HL-60/S4 treated with retinoic acid at 250 ng/mL for 4 days and 3 days (cell line): ENCODE measurements around the gene CCDC87.
"Not testable (repeated sequence)": the region's sequence is repeated elsewhere in the genome, so short reads cannot be mapped to it uniquely, and the experiment has no call there.

ENCODE experiments used
- in situ Hi-C: fragments of 300-500 bp; cut with MboI; formaldehyde crosslinking; loops from 2 replicates; pipeline ENCODE4 v1.7.0; 2022; ENCODE audit warnings: low sequenced_read_pairs

Gene CCDC87

DNA sequence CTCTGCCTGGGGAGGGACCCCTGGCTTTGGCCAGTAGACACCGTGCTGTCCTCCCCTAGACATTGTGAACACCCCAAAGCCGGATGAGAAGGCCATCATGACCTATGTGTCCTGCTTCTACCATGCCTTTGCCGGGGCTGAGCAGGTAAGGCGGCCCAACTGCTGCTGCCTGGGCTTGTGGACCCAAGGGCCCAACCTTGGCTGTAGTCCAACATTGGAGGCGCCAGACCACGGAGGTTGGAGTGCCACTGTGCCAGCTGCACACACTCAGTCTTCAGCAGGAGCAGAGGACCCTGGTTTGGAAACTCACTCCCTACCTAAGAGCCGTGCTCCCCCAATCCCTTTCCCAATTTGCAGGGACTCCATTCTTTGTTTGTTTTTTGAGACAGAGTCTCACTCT, 36.8 kb downstream of the CCDC87 start:
- in situ Hi-C loops, result no loop called here

DNA sequence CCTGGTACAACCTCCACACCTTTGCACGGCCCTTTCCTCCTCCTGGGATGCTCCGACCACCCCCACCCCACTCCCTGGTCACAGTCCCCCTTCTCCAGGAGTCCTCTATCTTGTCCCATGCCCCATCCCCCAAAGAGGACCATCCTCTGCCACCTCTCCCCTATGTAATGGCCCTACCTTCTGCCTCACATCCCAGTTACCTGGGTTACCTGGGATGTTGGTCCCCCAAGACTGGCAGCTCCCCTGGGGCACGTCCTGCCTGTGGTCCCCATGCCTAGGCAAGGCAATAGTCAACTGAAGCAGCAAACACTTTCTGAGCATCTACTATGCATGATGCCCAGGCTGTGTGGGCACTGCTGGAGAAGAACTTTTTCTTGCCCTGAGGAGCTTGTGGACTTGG, 37.4 kb downstream of the CCDC87 start:
- in situ Hi-C loops, result no loop called here

DNA sequence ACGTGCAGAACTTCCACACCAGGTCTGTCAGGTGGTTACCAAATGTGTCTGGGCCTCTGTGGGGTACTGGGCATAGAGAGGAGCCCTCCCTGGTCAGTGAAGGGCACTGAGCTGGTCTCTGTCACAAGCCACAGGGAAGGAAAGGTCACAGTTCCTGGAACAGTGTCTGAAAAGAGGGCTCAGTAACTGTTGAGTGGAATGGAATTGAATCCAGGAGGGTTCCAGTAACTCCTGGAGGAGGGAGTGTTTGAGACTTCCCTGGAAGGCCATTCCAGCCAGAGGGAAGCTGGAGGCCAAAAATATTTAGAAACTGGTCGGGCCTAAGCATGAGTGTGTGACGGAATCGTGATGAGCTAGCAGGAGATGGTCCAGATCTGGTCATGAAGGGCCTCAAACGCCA, 38.3 kb downstream of the CCDC87 start:
- in situ Hi-C loops, result no loop called here

DNA sequence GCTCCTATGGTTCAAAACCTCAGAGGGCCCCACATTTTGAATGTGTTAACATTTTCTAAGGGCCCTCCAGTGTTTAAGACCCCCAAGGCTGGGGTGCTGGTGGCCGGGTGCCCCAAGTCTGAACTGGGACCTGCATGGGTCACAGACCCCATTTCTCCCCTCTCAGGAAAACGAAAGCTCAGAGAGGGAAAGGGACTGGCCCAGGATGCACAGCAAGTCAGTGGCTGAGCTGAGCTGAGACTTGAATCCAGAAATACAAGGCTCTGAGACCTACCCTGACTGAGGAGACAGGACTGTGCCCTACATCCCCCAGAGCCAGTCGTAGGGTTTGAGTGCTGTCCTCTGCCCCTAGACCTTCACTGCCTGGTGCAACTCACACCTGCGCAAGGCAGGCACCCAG, 42.0 kb downstream of the CCDC87 start:
- in situ Hi-C loops, result no loop called here

DNA sequence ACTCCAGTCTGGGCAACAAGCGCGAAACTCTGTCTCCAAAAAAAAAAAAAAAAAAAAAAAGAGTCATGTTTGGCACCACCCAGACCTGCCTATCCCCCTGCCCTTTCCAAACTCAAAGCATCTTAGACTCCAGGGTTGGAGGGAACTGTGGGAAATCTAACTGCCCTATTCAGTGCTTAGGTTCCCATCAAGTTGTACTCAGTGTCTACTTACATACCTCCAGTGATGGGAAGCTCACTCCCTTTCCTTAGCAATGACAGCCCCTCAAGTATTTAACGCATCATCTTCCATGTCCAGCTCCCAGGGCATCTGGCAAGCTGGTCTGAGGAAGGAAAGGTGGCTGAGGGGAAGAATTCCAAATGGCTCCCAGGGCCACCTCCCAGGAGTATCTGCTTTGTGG, 43.2 kb downstream of the CCDC87 start:
- in situ Hi-C loops, result no loop called here

DNA sequence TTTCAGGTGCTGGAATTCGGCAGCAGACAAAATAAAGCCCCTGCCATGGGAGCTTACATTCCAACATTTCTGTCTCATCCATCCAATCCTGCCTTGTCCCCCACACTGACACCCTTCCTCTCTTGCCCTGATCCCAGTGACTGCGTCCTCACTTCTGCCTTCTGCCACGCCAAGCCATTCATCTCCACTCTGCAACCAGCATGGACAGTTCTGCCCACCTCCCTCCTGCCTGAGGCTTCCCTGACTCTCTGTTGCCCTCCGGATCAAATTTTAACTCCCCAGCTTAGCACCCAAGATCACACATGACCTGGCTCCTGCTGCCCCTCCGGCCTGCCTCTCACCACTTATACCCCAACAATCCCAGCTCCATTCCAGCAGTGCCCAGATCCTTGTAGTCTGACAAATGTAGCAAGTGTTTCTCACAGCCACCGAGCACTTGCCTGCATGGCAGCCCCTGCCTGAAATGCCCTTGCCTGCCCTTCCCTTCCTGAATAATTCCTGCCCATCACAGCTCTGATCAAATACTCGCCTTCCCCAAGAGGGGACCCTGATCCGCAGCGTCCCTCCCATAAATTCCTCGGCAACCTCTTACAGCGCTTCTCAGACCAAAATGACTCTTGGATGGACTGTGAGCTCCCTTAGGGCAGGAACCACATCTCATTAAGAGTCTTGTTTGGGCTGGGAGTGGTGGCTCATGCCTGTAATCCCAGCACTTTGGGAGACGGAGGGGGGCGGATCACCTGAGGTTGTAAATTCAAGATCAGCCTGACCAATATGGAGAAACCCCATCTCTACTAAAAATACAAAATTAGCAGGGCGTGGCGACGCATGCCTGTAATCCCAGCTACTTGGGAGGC, 43.9 kb downstream of the CCDC87 start:
- in situ Hi-C loops, result no loop called here

DNA sequence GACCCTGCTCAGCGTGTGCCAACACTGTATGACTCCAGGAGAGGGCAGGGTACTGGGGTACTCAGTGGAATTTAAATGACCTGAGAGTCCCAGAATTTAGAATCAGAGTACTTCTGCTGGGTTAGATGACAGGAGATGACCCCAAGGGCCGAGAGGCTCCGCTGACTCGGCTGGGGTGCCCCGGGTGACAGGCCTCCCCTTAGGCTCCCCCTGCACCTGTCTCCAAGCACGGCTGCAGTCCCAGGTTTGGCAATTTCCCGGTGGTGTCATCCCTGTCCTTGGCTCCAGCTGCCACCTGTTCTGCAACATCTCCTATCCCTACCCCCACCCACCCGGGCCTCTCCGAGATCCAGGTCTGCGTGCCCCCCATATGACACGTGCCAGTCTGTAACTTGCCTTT, 44.8 kb downstream of the CCDC87 start:
- in situ Hi-C loops, result no loop called here

DNA sequence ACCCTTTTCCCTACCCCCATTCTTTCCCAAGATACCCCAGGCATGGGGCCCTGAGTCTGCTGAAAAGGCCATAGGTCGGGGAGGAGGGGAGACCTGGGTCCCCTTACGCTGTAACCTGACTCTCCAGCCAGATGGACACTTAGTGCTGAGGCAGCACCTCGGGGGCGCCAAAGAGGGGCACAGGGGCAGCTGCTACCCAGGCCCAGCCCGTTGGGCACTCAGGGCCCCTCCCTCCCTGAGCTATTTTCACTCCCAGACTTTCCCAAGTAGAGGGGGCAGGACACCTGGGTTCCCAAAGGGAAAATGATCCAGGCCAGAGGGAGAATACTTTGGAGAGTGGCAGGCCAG, 45.2 kb downstream of the CCDC87 start:
- in situ Hi-C loops, result no loop called here

DNA sequence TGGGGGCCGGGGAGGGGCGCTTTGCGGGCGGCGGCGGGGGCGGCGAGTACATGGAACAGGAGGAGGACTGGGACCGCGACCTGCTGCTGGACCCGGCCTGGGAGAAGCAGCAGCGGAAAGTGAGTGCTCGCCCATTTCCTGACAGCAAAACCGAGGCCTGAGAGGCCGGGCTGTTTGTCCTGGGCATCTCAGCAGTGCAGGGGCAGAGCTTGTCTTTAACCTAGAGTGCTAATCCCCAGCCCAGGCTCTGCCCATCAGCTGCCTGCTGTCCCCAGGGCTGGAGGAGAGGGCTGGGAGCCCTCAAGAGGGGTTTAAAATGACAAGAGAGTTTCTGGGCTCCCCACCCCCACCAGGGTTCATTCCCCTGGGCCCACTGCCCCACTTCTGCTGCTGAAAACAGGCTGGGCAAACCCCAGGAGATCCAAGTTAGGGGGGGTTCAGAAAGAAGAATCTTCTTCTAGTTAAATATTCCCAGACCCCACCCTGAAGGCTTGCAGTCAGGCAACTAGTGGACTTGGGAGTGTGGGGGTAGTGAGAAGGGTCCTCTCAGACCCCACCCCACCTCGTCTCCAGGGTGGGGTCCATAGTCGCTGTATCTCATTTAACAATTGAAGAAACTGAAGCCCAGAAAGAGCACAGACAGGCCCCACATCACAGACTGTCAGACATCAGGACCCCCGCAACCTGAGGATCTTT, 45.7 kb downstream of the CCDC87 start:
- in situ Hi-C loops, result no loop called here

DNA sequence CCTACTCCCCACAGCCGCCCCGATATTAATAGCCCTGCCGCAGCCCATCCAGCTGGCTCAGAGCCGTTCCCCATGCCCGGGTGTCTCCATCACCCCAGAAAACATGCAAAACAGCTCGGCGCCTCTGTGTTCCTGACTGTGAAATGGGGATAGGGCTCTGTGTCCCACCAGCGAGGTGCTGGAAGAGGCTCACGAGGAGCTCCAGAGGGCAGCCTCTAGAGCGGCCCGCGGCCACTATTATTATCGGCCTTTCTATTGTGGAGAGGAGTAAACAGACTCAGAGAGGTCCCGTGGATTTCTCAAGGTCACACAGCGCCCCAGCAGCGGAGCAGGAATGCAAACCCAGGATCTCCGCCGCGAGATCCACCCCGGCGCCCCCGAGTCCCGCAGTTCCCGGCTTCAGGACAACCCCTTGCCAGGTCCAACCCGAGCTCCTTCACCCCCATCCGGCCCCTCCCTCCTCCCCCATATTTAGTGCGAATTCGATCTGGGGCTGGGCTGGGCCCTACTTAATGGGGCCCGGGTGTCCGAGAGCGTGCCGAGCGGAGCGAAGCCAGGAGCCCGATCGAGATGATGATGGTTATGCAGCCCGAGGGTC, 46.4 kb downstream of the CCDC87 start, which contains the start of gene ACTN3:
Gene ACTN3 (plus strand): TSS at position 536 of the 598 bp plus-strand sequence. CDS start 35 bp downstream, at position 571.
- in situ Hi-C loops, result no loop called here

DNA sequence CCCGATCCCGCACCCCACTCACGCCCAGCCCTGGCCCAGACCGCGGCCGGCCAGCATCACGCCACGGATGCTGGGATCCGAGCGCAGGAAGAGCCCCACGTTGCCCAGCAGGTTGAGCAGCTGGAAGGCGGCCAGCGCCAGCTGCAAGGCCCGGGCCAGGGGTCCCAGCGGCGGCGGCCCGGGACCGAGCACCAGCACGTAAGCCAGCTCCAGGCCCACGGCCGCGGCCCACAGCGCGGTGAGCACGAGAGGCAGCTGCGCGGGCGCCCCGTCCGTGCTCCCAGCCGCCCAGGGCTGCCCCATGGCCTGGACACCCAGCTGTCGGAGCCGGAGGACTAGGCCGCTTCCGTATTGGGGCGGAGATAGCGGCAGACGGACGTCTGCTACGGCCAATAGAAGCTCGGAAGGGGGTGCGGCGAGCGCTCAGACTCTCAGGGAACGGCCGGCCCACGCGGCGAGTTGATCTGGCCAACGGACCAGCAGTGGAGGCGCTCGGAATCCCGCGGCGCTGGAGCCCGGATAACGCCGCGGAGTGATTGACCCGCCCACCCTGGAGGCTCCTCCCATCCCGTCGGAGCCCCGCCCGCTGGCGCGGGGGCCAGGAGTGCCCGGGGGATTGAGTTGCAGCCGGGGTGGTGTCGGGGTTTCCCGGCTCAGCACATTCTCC, 47.0 kb downstream of the CCDC87 start, which contains the start of gene ZDHHC24:
Gene ZDHHC24 (minus strand): TSS at position 348 of the 667 bp plus-strand sequence. CDS start 45 bp downstream, at position 303.
- in situ Hi-C loops, result no loop called here

DNA sequence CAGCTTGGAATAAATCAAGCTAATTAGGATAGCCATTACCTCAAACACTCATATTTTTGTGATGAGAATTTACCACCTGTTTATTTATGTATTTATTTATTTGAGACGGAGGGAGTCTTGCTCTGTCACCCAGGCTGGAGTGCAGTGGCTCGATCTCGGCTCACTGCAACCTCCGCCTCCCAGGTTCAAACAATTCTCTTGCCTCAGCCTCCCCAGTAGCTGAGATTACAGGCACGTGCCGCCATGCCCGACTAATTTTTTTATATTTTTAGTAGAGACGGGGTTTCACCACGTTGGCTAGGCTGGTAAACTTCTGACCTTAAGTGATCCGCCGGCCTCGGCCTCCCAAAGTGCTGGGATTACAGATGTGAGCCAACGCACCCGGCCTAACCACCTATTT, 47.9 kb downstream of the CCDC87 start:
- in situ Hi-C loops, result not testable (repeated sequence)

DNA sequence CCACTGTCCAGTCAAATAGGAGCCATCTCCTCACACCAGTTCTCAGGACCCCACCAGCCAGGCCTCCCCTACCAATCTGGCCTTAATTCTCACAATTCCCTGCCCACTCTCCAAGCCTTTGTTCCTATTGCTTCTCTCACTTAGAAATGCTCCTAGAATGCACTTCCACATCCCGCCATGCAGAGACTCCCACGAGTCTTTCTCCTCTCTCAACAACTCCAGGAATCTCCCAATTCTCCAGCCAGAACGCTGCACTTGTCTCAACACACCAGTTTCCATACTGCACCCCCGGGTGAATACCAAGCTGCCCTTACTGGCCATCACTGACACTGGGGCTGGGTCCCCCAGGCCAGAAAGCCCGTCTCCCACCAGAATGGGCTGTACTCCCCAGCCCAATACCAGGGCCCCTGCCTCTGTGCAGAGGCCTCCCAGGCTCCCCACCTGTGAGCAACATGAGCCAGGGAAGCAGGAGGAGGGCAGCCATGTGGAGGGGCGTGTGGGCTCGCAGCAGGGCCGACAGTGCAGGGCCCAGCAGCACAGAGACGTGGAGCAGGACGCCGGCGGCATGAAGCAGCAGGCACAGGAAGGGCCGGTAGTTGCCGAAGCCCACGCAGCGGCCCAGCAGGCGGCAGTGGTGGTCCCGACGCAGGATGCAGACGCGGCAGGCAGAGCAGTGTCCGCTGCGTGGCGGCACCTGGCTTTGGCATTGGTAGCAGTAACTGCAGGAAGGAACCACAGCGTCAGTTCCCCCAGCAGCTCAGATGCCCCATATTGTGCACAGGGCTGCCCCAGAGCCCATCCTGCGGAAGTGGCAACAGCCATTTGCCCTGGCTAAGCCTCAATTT, 49.4 kb downstream of the CCDC87 start:
- in situ Hi-C loops, result no loop called here

DNA sequence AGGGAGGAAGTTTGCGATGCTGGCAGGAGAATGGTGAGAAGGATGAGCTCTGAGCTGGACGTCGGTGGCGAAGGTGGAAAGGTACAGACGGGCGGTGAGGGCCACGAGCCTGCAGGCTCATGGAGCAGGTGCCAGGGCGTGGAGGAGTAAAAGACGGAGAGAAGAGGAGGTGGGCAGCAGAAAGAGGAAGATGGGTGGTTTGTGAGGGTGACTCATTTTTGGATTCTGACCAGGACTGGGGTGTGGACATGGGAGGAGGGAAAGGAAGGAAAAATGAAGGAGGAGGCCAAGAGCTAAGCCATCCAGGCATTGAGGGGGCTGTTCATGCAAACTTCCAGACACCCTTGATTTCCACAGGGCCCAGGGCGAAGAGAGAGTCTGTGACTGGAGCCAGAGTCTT, 50.5 kb downstream of the CCDC87 start:
- in situ Hi-C loops, result no loop called here

DNA sequence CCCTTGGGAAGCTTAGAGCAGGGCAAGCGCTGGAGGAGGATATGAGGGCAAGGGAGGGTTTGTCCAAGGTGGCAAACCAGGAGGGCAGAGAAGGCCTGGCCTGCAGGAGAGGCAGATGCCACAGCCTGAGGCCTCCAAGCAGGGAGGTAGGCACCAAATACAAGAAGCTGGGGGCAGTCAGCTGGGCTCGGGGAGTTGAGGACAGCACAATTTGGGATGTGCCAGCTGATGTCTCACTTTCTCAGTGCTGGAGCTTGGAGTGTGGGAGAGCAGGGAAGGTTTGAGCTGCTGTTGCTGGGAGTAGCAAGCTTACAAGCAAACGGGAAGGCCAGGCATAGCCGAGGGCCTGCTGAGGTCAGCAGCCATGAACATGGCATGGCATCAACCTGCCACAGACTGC, 51.0 kb downstream of the CCDC87 start:
- in situ Hi-C loops, result no loop called here

DNA sequence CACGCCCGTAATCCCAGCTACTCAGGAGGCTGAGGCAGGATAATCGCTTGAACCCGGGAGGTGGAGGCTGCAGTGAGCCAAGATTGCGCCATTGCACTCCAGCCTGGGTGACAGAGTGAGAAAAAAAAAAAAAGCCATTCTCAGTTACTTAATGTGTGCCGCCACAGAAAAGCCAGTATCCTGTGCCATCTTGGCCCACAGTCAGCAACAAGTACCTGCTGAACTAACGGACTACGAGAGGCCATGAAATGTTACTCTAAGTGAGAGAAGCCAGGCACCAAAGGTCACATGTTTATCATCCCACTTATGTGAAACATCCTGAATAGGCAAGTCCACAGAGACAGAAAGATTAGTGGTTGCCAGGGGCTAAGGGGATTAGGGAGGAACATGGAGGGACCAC, 52.3 kb downstream of the CCDC87 start:
- in situ Hi-C loops, result not testable (repeated sequence)
